Thyroid gland (tissue), 4 donors: Measurements from ENCODE around the gene MALAT1. TPM values are rescaled to one million over a fixed set of nuclear protein-coding genes. Genes with fewer than 3 reads are reported as not detected.
"Not testable (repeated sequence)": the region's sequence is repeated elsewhere in the genome, so short reads cannot be mapped to it uniquely, and the experiment has no call there.

Source experiments
- DNase-seq, 2 donors: peaks; one replicate each; pipeline ENCODE4 v3.0.0-alpha.2; 2019
- H3K27ac ChIP-seq, 3 donors: fragments of 200-600 bp; sonication (generic); 1 replicate in 2 of 3; 2 replicates in 1 of 3; pipeline ENCODE4 v1.5.1; 2016 to 2019; ENCODE audit warnings: mild to moderate bottlenecking in 1 of 3, moderate library complexity in 1 of 3
- H3K27me3 ChIP-seq: fragments of 200-600 bp; sonication (generic); one replicate; pipeline ENCODE4 v1.5.1; 2019
- H3K36me3 ChIP-seq, 2 donors: fragments of 200-600 bp; sonication (generic); one replicate each; pipeline ENCODE4 v1.5.1; 2016 to 2019
- H3K4me1 ChIP-seq, 2 donors: fragments of 200-600 bp; sonication (generic); one replicate each; pipeline ENCODE4 v1.5.1; 2017 to 2019
- H3K4me3 ChIP-seq, 3 donors: fragments of 200-600 bp; sonication (generic); replicated peaks in 1 of 3; 1 replicate in 2 of 3; 2 replicates in 1 of 3; pipeline ENCODE4 v1.5.1; 2016; ENCODE audit warnings: mild to moderate bottlenecking in 1 of 3
- H3K9me3 ChIP-seq: fragments of 200-600 bp; sonication (generic); one replicate; pipeline ENCODE4 v1.5.1; 2017
- CTCF ChIP-seq, 6 experiments: fragments of 200-600 bp in 3 of 6; fragments of 450-650 bp in 3 of 6; sonication (generic) in 3 of 6; IDR thresholded peaks; one replicate each; pipeline ENCODE4 v1.5.1; 2016 to 2019; ENCODE audit warnings: antibody characterized with exemption in 6 of 6, mild to moderate bottlenecking in 2 of 6, inconsistent platforms in 1 of 6, moderate library complexity in 1 of 6
- POLR2A ChIP-seq, 2 donors: fragments of 450-650 bp; IDR thresholded peaks; one replicate each; pipeline ENCODE4 v1.6.1; 2017; ENCODE audit warnings: antibody characterized with exemption in 2 of 2, mild to moderate bottlenecking in 2 of 2, moderate library complexity in 1 of 2
- WGBS, 2 donors: methylation state at CpG; one replicate each; pipeline ENCODE4 v1.1.5; 2017; 5-methylcytosine and 5-hydroxymethylcytosine counted together
- intact Hi-C: fragments of 100-400 bp; cut with DNase I; formaldehyde crosslinking; loops from one replicate; pipeline ENCODE4 v1.15.1; 2023
- total RNA-seq, 4 donors: library from RNA; depleted of rRNA; stranded (reverse); fragments of >200 nt; gene quantifications; one replicate each; pipeline ENCODE4 v1.2.3, GENCODE V29; 2016

Gene MALAT1
- total RNA-seq, 4 donors from 2014 or later = 20,994 to 36,233 (median 26,043) TPM

- Histone ChIP-seq H3K27ac (peak overlapping the region; percentile 48 to 72 (median 67)), H3K4me1 (peaks cover 32 to 39% of the 10 kb centered on the region in 2 donors)
- not testable (repeated sequence) for H3K36me3 ChIP-seq, H3K27me3 ChIP-seq, H3K4me3 ChIP-seq, H3K9me3 ChIP-seq
- DNase-seq = peak; percentile 76 to 81
- intact Hi-C loops = loop anchor here (10.0 kb wide), 1 partner anchor 237 kb away; no protein-coding TSS in a partner anchor
- 35 to 54% methylated on average over 18 to 20 of the region's 20 CpGs for WGBS, 2 donors
- TF ChIP-seq POLR2A (IDR thresholded peaks at IDR 0.05) = peak in 1 of 2 donors; percentile 38
These were observed 23.1 kb downstream of the MALAT1 start for GRCh38 chr11:65521777-65522521.

- not testable (repeated sequence) for H3K4me3 ChIP-seq, DNase-seq, H3K9me3 ChIP-seq, H3K27ac ChIP-seq, H3K27me3 ChIP-seq
- H3K4me1 ChIP-seq = peaks cover 32 to 39% of the 10 kb centered on the region in 2 donors
- peaks cover 9 to 10% of the 10 kb centered on the region in 2 donors for H3K36me3 ChIP-seq
- 82 to 90% methylated on average over 18 of the region's 18 CpGs for WGBS, 2 donors
- intact Hi-C loops = loop anchor here (10.0 kb wide), 1 partner anchor 238 kb away; no protein-coding TSS in a partner anchor
These were observed 24.1 kb downstream of the MALAT1 start for GRCh38 chr11:65522718-65523630.

- DNase-seq, H3K27me3 ChIP-seq, H3K9me3 ChIP-seq, H3K4me3 ChIP-seq: not testable (repeated sequence)
- intact Hi-C loops = loop anchor here (10.0 kb wide), 1 partner anchor 239 kb away; no protein-coding TSS in a partner anchor
- Histone ChIP-seq H3K36me3 (peaks cover 10 to 12% of the 10 kb centered on the region in 2 donors), H3K4me1 (peaks cover 32 to 39% of the 10 kb centered on the region in 2 donors), H3K27ac (peak overlapping the region in 2 of 3 donors; percentile 67 to 72)
- WGBS, 2 donors = 93 to 96% methylated on average over 7 of the region's 7 CpGs
These were observed 24.8 kb downstream of the MALAT1 start for GRCh38 chr11:65523631-65523968.

GRCh38 chr11:65524014-65524740 lies 25.3 kb downstream of the MALAT1 start:
- peak; percentile 83 to 96 for DNase-seq
- intact Hi-C loops = loop anchor here (10.0 kb wide), 1 partner anchor 239 kb away; no protein-coding TSS in a partner anchor

GRCh38 chr11:65524741-65525545 lies 26.1 kb downstream of the MALAT1 start, which contains the start of gene SCYL1:
Gene SCYL1, plus strand, starts transcription at chr11:65525083. Its CDS starts 71 bp downstream, at chr11:65525154.
- Histone ChIP-seq H3K27ac (peak within 1 kb of the TSS; percentile 81 to 89 (median 86)), H3K36me3 (peaks cover 11 to 12% of the 10 kb centered on the region in 2 donors), H3K27me3 (no peaks in the 10 kb centered on the region), H3K4me1 (peaks cover 32 to 39% of the 10 kb centered on the region in 2 donors), H3K4me3 (peak within 1 kb of the TSS; percentile 96 to 99 (median 99)), H3K9me3 (no peaks in the 10 kb centered on the region)
- TF ChIP-seq CTCF (IDR thresholded peaks at IDR 0.05) (no peak), POLR2A (IDR thresholded peaks at IDR 0.05) (peak in 1 of 2 donors; percentile 52)
- DNase-seq = peak; percentile 71 to 74
- intact Hi-C loops = loop anchor here (10.0 kb wide), 1 partner anchor 240 kb away; no protein-coding TSS in a partner anchor
- 1 to 2% methylated on average over 14 to 22 of the region's 82 CpGs for WGBS, 2 donors

More at GRCh38 chr11:65524014-65524740, 25.3 kb downstream of the MALAT1 start:
- TF ChIP-seq POLR2A (IDR thresholded peaks at IDR 0.05) (no peak), CTCF (IDR thresholded peaks at IDR 0.05) (no peak)
- Histone ChIP-seq H3K4me3 (peak overlapping the region in 1 of 3 donors; percentile 14), H3K4me1 (peaks cover 32 to 39% of the 10 kb centered on the region in 2 donors), H3K36me3 (peaks cover 10 to 12% of the 10 kb centered on the region in 2 donors), H3K9me3 (no peaks in the 10 kb centered on the region), H3K27ac (peak overlapping the region; percentile 10 to 72 (median 67)), H3K27me3 (no peaks in the 10 kb centered on the region)
- WGBS, 2 donors = 14 to 30% methylated on average over 12 of the region's 12 CpGs
